GM12801 (cell line): ENCODE data around the gene OR51V1.
"Not testable (repeated sequence)": the region's sequence is repeated elsewhere in the genome, so short reads cannot be mapped to it uniquely, and the experiment has no call there.

Experiments
- TF ChIP-seq, protein P1 (sequence below): IDR thresholded peaks from one replicate; pipeline ENCODE4 v1.5.1; 2011; ENCODE audit warnings: control low read depth; ENCODE audit not compliant: insufficient read length; ENCODE audit errors: extremely low read depth

The OR51V1 gene, protein sequence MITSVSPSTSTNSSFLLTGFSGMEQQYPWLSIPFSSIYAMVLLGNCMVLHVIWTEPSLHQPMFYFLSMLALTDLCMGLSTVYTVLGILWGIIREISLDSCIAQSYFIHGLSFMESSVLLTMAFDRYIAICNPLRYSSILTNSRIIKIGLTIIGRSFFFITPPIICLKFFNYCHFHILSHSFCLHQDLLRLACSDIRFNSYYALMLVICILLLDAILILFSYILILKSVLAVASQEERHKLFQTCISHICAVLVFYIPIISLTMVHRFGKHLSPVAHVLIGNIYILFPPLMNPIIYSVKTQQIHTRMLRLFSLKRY

DNA sequence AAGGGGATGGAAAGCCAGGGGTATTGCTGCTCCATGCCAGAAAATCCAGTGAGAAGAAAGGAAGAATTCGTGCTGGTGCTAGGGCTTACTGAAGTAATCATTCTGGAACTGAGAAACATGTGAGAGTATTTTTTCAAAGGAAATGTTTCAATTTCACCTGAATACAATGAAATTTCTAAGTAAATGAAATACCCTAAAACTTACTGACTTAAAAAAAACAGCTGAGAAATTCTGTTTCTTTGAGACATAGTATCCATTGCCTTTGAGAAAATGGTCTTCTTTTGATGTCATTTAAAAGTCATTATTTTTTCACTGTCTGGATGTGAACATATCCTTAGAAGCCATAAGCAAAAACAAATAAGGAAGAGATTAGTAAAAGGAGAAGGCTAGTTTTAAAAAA is at the start of gene OR51V1:
Gene OR51V1, minus strand, starts transcription at position 101 of the 400 bp plus-strand sequence. Its CDS starts 0 bp downstream, at position 101.
- TF ChIP-seq, protein P1, sequence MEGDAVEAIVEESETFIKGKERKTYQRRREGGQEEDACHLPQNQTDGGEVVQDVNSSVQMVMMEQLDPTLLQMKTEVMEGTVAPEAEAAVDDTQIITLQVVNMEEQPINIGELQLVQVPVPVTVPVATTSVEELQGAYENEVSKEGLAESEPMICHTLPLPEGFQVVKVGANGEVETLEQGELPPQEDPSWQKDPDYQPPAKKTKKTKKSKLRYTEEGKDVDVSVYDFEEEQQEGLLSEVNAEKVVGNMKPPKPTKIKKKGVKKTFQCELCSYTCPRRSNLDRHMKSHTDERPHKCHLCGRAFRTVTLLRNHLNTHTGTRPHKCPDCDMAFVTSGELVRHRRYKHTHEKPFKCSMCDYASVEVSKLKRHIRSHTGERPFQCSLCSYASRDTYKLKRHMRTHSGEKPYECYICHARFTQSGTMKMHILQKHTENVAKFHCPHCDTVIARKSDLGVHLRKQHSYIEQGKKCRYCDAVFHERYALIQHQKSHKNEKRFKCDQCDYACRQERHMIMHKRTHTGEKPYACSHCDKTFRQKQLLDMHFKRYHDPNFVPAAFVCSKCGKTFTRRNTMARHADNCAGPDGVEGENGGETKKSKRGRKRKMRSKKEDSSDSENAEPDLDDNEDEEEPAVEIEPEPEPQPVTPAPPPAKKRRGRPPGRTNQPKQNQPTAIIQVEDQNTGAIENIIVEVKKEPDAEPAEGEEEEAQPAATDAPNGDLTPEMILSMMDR: no peak

DNA sequence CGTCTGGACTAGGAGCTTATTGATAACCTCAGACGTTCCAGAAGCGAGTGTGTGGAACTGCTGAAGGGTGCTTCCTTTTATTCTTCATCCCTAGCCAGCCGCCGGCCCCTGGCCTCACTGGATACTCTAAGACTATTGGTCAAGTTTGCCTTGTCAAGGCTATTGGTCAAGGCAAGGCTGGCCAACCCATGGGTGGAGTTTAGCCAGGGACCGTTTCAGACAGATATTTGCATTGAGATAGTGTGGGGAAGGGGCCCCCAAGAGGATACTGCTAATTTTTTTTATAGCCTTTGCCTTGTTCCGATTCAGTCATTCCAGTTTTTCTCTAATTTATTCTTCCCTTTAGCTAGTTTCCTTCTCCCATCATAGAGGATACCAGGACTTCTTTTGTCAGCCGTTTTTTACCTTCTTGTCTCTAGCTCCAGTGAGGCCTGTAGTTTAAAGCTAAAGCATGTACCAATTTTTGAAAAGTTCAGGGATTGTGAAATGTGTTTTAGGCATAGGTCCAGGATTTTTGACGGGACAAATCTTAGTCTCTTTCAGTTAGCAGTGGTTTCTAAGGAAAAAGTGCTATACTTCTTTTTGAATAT is 49.4 kb upstream of the OR51V1 start, which contains the start of gene HBG1:
Gene HBG1, minus strand, starts transcription at position 51 of the 590 bp plus-strand sequence. CDS start 53 bp downstream, outside the sequence.
- TF ChIP-seq, protein P1: not testable (repeated sequence)

DNA sequence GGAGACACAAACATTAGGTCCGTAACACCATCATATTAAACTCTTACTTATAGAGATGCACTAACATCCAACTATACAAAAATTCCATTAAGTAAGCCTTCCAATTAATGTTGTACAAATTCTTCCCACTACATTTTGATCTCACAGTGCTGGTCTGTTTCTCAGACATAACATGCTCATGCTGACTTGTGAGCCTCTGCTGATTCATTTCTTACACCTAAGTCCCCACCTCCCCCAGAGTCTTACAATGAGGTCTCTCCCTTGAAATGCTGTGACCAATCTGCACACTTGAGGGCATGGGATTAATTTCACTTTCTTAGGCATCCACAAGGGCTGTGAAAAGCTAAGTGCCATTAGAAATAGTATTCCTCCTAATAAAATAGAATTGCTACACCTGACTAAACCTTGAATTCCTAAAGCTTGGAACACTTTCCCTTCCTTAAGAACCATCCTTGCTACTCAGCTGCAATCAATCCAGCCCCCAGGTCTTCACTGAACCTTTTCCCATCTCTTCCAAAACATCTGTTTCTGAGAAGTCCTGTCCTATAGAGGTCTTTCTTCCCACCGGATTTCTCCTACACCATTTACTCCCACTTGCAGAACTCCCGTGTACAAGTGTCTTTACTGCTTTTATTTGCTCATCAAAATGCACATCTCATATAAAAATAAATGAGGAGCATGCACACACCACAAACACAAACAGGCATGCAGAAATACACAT is 47.1 kb upstream of the OR51V1 start:
- TF ChIP-seq, protein P1: no peak

DNA sequence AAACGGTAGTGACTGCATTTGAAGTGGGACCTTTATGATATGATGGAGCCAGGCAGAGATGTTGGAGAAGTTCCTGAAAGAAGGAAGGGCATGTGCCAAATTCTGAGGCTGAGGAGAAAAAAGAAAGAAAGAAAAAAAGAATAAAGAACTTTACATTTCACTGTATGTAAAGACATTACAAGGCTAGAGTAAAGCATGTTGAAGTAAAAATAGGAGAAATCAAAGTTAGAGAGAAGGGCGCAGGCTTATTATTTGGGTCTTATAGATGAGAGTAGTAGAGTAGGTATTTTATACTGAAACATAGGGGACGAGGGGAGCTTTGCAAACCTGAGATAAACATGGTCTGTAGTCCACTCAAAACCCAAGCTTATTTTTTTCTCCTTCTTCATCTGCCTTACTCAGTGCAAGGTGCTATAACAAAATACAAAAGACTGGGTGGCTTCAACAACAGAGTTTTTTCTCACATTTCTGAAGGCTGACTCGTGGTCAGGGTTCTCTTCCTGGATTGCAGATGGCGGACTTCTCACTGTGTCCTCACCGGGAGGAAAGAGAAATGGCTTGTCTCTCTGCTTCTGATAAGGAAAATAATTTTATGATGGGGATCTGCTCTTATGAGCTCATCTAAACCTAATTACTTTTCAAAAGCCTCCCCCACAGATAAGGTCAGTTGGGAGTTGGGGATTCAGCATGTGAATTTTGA is 46.4 kb upstream of the OR51V1 start:
- TF ChIP-seq, protein P1: no peak

DNA sequence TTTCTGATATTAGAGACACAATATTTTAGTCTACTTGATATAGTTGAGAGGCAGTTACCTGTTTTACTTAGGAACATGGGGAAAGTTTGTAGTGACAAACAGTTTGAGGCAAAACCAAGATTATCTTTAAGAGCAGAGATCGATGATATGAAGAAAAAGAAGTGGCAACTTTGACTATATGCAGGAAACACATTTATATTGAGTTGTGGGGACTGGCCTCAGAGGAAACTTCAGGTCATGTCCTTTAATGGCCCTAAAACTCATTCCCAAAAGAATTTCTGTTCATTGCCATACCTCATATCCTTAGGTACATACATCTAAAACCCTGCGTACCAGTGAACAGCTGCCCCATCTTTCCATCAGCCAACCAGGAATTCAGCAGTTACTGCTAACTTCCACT is 44.7 kb upstream of the OR51V1 start:
- TF ChIP-seq, protein P1: no peak

DNA sequence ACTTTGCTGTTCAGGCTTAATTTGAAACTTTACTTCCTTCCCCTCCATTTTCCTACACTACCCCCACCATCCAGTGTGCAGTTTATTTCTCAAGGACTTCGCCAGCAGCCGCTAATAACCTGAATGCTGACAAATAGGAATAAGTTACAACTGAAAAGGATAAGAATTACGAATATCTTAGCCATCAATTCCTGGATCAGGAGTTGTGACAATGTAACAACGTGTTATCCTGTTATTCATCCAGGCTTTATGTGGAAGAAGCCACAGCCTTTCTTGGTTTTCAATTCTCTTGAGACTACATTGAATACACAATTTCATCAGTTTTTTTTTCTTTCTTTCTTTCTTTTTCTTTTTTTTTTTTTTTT is 43.3 kb upstream of the OR51V1 start:
- TF ChIP-seq, protein P1: no peak
